Measurements from ENCODE around the gene MPRIP. TPM values are rescaled to one million over a fixed set of nuclear protein-coding genes. Genes with fewer than 3 reads are reported as not detected.
"Not testable (repeated sequence)": the region's sequence is repeated elsewhere in the genome, so short reads cannot be mapped to it uniquely, and the experiment has no call there.

Gene MPRIP
- total and polyA plus RNA-seq, 4 donors, result 87.7 to 186 (median 162) TPM

DNA sequence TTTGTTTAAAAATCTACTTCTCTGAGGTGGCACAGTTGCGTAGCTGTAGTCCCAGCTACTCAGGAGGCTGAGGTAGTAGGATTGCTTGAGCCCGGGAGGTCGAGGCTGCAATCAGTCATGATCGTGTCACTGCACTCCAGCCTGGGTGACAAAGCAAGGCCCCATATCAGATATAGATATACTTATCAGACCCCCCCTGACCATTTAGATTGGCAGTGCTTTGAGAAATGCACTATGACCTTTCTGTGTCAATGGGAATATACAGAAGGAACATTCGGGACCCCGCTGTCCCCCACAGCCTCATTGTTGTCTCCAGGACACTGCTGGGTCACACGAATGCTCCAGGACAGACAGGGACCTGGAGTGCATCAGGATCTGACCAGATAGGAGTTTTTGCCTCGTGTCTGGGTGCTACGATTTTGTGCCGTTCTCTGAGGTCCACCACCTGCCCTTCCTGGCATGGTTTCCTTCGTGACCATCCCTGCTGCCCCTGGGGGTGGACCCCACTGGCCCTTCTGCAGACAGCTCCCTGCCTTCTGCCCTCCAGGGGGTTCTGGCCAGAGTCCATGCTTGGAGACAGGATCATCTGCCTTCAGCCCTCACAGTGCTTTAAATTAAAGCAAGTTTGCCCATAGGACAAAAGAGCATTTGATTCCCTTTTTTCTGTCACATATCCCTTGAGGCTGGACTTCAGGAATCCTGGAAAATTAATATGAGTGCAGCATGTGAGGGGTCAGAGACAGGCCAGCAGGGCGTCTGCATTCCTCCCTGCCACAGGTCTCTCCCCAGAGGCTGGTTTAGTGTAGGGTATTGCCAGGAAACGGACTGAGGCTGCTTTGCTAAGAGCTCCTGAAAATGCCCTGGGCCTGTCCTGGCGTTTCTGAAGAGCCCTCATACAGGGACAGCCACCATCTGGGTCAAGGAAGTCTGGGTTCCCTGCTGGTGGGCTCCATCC lies 144.6 kb downstream of the MPRIP start:
- H3K4me3 ChIP-seq (ENCODE audit: low read depth, low read length), result no peak overlapping the region
- H3K36me3 ChIP-seq (ENCODE audit: control insufficient read depth, insufficient read depth, low read length), result peaks cover 60% of the 10 kb centered on the region
- H3K27me3 ChIP-seq (ENCODE audit: control insufficient read depth, insufficient read depth, low read length), result no peaks in the 10 kb centered on the region
- DNase-seq (ENCODE audit: low read depth in 4 of 6, low spot score in 6 of 6), result no peak
- H3K27ac ChIP-seq (ENCODE audit: low read depth, low read length), result no peak overlapping the region
- H3K4me1 ChIP-seq (ENCODE audit: control insufficient read depth, insufficient read depth, low read length), result peaks cover 16% of the 10 kb centered on the region
- H3K9me3 ChIP-seq (ENCODE audit: control insufficient read depth, insufficient read depth, low read length), result no peaks in the 10 kb centered on the region
- WGBS (ENCODE audit: insufficient coverage), result 77% methylated on average over 12 of the region's 14 CpGs

DNA sequence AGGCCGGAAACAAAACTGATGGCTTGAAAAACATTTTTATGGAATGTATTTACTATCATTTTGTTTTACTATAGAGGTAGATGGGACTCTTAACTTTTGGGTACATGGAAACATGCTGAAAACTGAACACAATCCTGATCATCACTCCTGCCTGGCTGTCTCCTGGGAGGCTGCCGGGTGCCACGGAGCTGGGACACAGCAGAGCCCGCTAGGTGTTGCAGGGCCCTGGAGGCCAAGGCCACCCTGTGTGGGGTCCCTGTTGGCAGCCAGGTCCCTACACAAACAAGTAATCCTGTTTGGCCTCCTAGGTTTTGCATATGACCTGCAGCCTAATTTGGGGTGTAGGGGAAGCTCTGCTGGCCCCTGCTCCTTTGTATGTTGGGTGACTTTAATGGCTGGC lies 146.3 kb downstream of the MPRIP start:
- Histone ChIP-seq H3K27me3 (ENCODE audit: control insufficient read depth, insufficient read depth, low read length) (no peaks in the 10 kb centered on the region), H3K4me3 (ENCODE audit: low read depth, low read length) (no peak overlapping the region), H3K27ac (ENCODE audit: low read depth, low read length) (no peak overlapping the region), H3K36me3 (ENCODE audit: control insufficient read depth, insufficient read depth, low read length) (peaks cover 43% of the 10 kb centered on the region), H3K9me3 (ENCODE audit: control insufficient read depth, insufficient read depth, low read length) (no peaks in the 10 kb centered on the region), H3K4me1 (ENCODE audit: control insufficient read depth, insufficient read depth, low read length) (peaks cover 17% of the 10 kb centered on the region)
- WGBS (ENCODE audit: insufficient coverage), result 97% methylated on average over 3 of the region's 4 CpGs
- DNase-seq (ENCODE audit: low read depth in 4 of 6, low spot score in 6 of 6), result no peak

DNA sequence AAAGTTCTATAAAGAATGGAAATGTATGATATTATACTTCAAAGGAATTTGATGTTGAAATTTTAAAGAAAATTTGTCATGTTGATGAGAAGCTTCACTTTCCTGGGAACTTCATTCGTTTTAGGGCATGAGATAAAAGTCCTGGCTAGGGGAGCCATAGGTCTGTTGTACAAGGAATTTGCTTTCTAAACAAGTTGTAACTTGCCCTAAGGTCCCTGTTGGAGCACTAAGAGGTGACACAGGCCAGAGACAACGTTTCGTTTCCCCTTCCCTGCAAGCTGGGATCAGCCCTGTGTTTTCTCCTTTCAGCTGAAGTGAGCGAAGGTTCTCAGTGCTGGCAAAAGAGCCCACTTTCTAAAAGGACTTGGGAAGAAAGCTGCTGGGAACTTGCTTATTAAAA lies 147.3 kb downstream of the MPRIP start:
- no peak overlapping the region for H3K27ac ChIP-seq (ENCODE audit: low read depth, low read length)
- H3K9me3 ChIP-seq (ENCODE audit: control insufficient read depth, insufficient read depth, low read length), result no peaks in the 10 kb centered on the region
- no peak for DNase-seq (ENCODE audit: low read depth in 4 of 6, low spot score in 6 of 6)
- WGBS (ENCODE audit: insufficient coverage), result 65% methylated on average over 3 of the region's 4 CpGs
- peaks cover 34% of the 10 kb centered on the region for H3K36me3 ChIP-seq (ENCODE audit: control insufficient read depth, insufficient read depth, low read length)
- H3K4me1 ChIP-seq (ENCODE audit: control insufficient read depth, insufficient read depth, low read length), result peaks cover 17% of the 10 kb centered on the region
- H3K4me3 ChIP-seq (ENCODE audit: low read depth, low read length), result no peak overlapping the region
- H3K27me3 ChIP-seq (ENCODE audit: control insufficient read depth, insufficient read depth, low read length), result no peaks in the 10 kb centered on the region

DNA sequence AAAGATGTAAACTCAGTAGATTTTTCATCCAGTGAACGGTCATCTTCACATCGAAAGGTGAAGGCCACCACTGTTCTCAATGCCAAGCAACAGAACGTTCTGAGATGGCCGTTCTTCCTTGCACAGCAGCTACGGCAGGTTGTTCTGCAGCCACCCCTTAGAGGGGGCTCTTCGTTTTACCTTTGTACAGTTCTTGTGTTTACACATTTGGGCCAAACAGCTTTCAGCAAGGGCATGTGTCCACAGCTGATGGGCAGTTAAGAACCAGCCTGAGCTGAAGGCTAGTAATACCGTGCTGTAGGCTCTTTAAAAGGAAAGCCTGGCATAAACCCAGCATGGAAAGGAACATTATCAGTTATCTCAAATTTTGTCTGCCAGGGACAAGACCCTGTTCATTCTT lies 147.9 kb downstream of the MPRIP start:
- no peaks in the 10 kb centered on the region for H3K9me3 ChIP-seq (ENCODE audit: control insufficient read depth, insufficient read depth, low read length)
- no peak overlapping the region for H3K27ac ChIP-seq (ENCODE audit: low read depth, low read length)
- no peak for DNase-seq (ENCODE audit: low read depth in 4 of 6, low spot score in 6 of 6)
- peaks cover 28% of the 10 kb centered on the region for H3K36me3 ChIP-seq (ENCODE audit: control insufficient read depth, insufficient read depth, low read length)
- H3K4me1 ChIP-seq (ENCODE audit: control insufficient read depth, insufficient read depth, low read length), result peaks cover 17% of the 10 kb centered on the region
- H3K4me3 ChIP-seq (ENCODE audit: low read depth, low read length), result no peak overlapping the region
- 87% methylated on average over 7 of the region's 7 CpGs for WGBS (ENCODE audit: insufficient coverage)
- H3K27me3 ChIP-seq (ENCODE audit: control insufficient read depth, insufficient read depth, low read length), result no peaks in the 10 kb centered on the region

DNA sequence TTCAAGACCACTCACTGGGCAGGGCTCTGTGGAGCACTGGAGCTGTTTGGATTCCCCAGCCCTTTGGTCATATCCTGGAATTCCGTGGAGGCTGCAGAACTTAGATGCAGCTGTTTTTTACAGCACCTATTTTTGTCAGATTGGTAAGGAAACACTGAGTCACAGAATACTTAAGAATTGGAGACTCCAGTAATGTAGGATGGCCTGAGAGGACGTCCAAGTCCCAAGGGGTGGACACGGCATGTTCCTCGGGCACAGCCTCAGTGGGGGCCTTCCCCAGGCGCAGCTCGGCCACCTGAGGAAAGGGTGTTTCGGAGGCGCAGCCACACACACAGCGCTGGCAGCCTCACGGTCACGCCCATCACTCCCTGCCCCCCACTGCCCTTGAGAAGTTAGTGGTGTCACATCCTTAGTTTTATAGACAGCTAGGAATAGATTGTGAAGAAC lies 149.1 kb downstream of the MPRIP start:
- H3K9me3 ChIP-seq (ENCODE audit: control insufficient read depth, insufficient read depth, low read length), result no peaks in the 10 kb centered on the region
- H3K4me1 ChIP-seq (ENCODE audit: control insufficient read depth, insufficient read depth, low read length), result peaks cover 17% of the 10 kb centered on the region
- H3K4me3 ChIP-seq (ENCODE audit: low read depth, low read length), result no peak overlapping the region
- DNase-seq (ENCODE audit: low read depth in 4 of 6, low spot score in 6 of 6), result no peak
- no peak overlapping the region for H3K27ac ChIP-seq (ENCODE audit: low read depth, low read length)
- no peaks in the 10 kb centered on the region for H3K27me3 ChIP-seq (ENCODE audit: control insufficient read depth, insufficient read depth, low read length)
- 63% methylated on average over 9 of the region's 11 CpGs for WGBS (ENCODE audit: insufficient coverage)
- peaks cover 25% of the 10 kb centered on the region for H3K36me3 ChIP-seq (ENCODE audit: control insufficient read depth, insufficient read depth, low read length)

DNA sequence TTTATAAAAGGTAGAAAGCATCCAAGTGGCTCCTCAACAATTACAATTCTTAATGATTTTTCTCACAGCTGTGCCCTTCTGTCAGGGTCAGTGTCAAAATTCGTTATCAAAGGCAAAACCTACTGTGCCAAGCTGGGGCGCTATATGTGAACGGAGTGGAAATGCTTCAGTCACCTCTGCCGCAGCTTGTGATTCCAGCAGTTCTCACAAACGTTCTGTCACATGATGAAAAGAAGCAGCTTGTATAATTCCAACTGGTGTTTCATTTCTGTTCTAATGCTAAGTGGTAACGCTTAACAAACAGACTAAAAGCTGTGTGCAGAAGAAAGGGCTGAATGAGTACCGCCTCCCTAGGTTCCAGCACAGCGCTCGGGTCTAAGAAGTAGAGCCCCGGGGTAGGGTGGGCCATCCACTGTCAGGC lies 149.7 kb downstream of the MPRIP start:
- Histone ChIP-seq H3K4me3 (ENCODE audit: low read depth, low read length) (no peak overlapping the region), H3K4me1 (ENCODE audit: control insufficient read depth, insufficient read depth, low read length) (peaks cover 13% of the 10 kb centered on the region), H3K27me3 (ENCODE audit: control insufficient read depth, insufficient read depth, low read length) (no peaks in the 10 kb centered on the region), H3K9me3 (ENCODE audit: control insufficient read depth, insufficient read depth, low read length) (no peaks in the 10 kb centered on the region), H3K36me3 (ENCODE audit: control insufficient read depth, insufficient read depth, low read length) (peaks cover 20% of the 10 kb centered on the region), H3K27ac (ENCODE audit: low read depth, low read length) (peak overlapping the region; percentile 2)
- peak in 2 of 6 donors; percentile 28 to 71 for DNase-seq (ENCODE audit: low read depth in 4 of 6, low spot score in 6 of 6)
- 50% methylated on average over 2 of the region's 10 CpGs for WGBS (ENCODE audit: insufficient coverage)

DNA sequence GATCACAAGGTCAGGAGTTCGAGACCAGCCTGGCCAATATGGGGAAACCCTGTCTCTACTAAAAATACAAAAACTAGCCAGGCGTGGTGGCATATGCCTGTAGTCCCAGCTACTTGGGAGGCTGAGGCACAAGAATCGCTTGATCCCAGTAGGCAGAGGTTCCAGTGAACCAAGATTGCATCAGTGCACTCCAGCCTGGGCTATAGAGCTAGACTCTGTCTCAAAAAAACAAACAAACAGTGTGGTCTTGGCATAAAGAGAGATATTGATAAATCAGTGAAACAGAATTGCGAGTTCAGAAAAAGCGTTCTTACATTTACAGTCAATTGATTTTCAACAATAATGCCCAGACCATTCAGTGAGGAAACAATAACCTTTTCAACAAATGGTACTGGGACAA lies 153.2 kb downstream of the MPRIP start:
- not testable (repeated sequence) for H3K27ac ChIP-seq (ENCODE audit: low read depth, low read length); H3K9me3 ChIP-seq (ENCODE audit: control insufficient read depth, insufficient read depth, low read length); DNase-seq (ENCODE audit: low read depth in 4 of 6, low spot score in 6 of 6); H3K36me3 ChIP-seq (ENCODE audit: control insufficient read depth, insufficient read depth, low read length); H3K27me3 ChIP-seq (ENCODE audit: control insufficient read depth, insufficient read depth, low read length); H3K4me3 ChIP-seq (ENCODE audit: low read depth, low read length)
- 100% methylated on average over 1 of the region's 5 CpGs for WGBS (ENCODE audit: insufficient coverage)
- H3K4me1 ChIP-seq (ENCODE audit: control insufficient read depth, insufficient read depth, low read length), result peaks cover 14% of the 10 kb centered on the region

DNA sequence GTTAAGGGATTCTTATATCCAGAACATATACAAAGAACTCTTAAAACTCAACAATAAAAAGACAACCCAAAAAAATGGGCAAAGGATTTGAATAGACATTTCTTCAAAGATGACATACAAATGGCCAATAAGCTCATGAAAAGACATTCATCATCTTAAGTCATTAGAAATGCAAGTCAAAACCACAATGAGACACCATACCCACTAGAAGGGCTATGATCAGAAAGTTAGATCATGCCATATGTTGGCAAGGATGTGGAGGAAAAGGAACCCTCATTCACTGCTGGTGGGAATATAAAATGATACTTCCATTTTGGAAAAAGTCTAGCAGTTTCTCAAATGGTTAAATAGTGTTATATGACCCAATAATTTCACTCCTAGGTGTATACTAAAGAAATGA lies 154.5 kb downstream of the MPRIP start:
- Histone ChIP-seq H3K27ac (ENCODE audit: low read depth, low read length) (no peak overlapping the region), H3K27me3 (ENCODE audit: control insufficient read depth, insufficient read depth, low read length) (no peaks in the 10 kb centered on the region), H3K4me1 (ENCODE audit: control insufficient read depth, insufficient read depth, low read length) (peaks cover 22% of the 10 kb centered on the region), H3K9me3 (ENCODE audit: control insufficient read depth, insufficient read depth, low read length) (no peaks in the 10 kb centered on the region), H3K4me3 (ENCODE audit: low read depth, low read length) (no peak overlapping the region), H3K36me3 (ENCODE audit: control insufficient read depth, insufficient read depth, low read length) (peaks cover 5% of the 10 kb centered on the region)
- no peak for DNase-seq (ENCODE audit: low read depth in 4 of 6, low spot score in 6 of 6)

DNA sequence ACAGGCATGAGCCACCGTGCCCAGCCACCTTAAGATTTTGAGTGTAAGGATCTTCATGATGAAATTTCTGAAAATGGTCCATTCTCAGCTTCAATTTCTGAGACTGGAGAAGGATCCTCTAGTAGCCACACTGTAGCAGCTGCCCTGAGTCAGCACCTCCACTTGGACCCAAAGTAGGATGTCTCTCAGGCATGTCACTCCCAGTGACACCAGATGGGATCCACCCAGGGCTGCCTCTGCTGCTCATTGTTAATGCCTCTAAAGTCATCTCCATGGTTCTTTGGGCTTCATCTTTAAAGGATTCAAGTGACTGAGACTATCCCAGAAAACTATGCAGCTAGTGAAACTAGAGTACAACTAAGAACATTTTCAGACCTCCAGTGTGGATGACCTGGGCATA lies 156.0 kb downstream of the MPRIP start:
- Histone ChIP-seq H3K9me3 (ENCODE audit: control insufficient read depth, insufficient read depth, low read length) (no peaks in the 10 kb centered on the region), H3K27ac (ENCODE audit: low read depth, low read length) (no peak overlapping the region), H3K4me3 (ENCODE audit: low read depth, low read length) (no peak overlapping the region), H3K36me3 (ENCODE audit: control insufficient read depth, insufficient read depth, low read length) (peaks cover 20% of the 10 kb centered on the region), H3K27me3 (ENCODE audit: control insufficient read depth, insufficient read depth, low read length) (no peaks in the 10 kb centered on the region), H3K4me1 (ENCODE audit: control insufficient read depth, insufficient read depth, low read length) (peaks cover 22% of the 10 kb centered on the region)
- WGBS (ENCODE audit: insufficient coverage), result 100% methylated on average over 1 of the region's 1 CpG
- DNase-seq (ENCODE audit: low read depth in 4 of 6, low spot score in 6 of 6), result no peak

DNA sequence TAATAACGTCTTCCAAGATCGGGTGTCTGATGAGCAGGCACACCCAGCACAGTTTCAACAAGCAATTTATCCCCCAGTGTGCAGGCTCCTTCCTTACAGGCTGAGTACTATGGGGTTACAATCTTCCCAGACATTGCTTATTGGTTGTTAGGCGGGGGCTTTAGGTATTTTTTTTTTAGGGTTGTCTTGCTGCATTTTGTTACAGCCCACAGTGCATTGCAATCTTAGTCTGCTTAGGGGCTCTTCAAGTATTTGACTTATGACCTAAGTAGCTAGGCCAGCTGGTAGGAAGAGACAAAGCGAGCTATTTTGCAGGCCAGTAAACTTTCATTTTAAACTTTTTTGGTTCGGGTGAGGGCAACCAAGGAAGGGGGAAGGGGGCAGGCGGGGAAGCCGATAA lies 158.1 kb downstream of the MPRIP start:
- peak overlapping the region; percentile 76 for H3K27ac ChIP-seq (ENCODE audit: low read depth, low read length)
- H3K27me3 ChIP-seq (ENCODE audit: control insufficient read depth, insufficient read depth, low read length), result no peaks in the 10 kb centered on the region
- H3K36me3 ChIP-seq (ENCODE audit: control insufficient read depth, insufficient read depth, low read length), result peaks cover 25% of the 10 kb centered on the region
- no peaks in the 10 kb centered on the region for H3K9me3 ChIP-seq (ENCODE audit: control insufficient read depth, insufficient read depth, low read length)
- 44% methylated on average over 4 of the region's 7 CpGs for WGBS (ENCODE audit: insufficient coverage)
- H3K4me3 ChIP-seq (ENCODE audit: low read depth, low read length), result no peak overlapping the region
- DNase-seq (ENCODE audit: low read depth in 4 of 6, low spot score in 6 of 6), result no peak
- H3K4me1 ChIP-seq (ENCODE audit: control insufficient read depth, insufficient read depth, low read length), result peaks cover 43% of the 10 kb centered on the region
